ENCODE measurements around the gene RBM39. TPM values are rescaled to one million over a fixed set of nuclear protein-coding genes. Genes with fewer than 3 reads are reported as not detected.

The RBM39 gene
- polyA plus RNA-seq, 3 donors from 2014 or later: 120 to 203 (median 142) TPM

DNA sequence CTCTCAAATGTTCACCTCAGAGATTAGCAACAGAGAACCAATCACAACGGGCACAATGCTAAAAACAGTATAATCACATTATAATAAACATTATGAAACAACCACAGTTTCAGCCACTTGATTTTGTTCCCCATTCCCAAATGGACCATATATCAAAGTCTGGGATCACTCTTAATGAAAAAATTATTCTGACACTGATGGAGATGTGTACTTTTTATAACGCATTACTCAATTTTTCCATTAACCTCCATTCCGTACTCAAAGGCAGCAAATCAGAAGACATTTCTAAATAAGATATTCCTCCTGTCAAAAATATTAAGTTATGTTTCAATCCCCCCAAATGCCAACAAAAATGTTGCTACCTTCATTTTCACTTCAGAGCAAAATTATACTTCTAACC, 80.2 kb downstream of the RBM39 start:
- no peaks in the 10 kb centered on the region for H3K9me3 Mint-ChIP-seq
- no peak for DNase-seq
- peaks cover 6 to 74% of the 10 kb centered on the region in 2 donors for H3K4me1 Mint-ChIP-seq
- H3K36me3 Mint-ChIP-seq: no peaks in the 10 kb centered on the region
- H3K27me3 Mint-ChIP-seq (ENCODE audit: low read depth in 3 of 3): peaks cover 14 to 16% (median 15%) of the 10 kb centered on the region in 3 donors
- peak overlapping the region; percentile 99 to 100 (median 100) for H3K27ac Mint-ChIP-seq
- peak overlapping the region; percentile 89 to 99 (median 95) for H3K4me3 Mint-ChIP-seq

- Mint-ChIP-seq H3K9me3 (no peaks in the 10 kb centered on the region), H3K27me3 (ENCODE audit: low read depth in 3 of 3) (peaks cover 14 to 16% (median 15%) of the 10 kb centered on the region in 3 donors), H3K4me3 (peak overlapping the region; percentile 89 to 99 (median 95)), H3K36me3 (no peaks in the 10 kb centered on the region), H3K27ac (peak overlapping the region; percentile 99 to 100 (median 100)), H3K4me1 (peaks cover 6 to 81% of the 10 kb centered on the region in 2 donors)
- DNase-seq: peak in 2 of 3 donors; percentile 23 to 28
These were observed 81.0 kb downstream of the RBM39 start for GRCh38 chr20:35661053-35661452.

GRCh38 chr20:35660122-35660937, 81.7 kb downstream of the RBM39 start:
- Mint-ChIP-seq H3K27me3 (ENCODE audit: low read depth in 3 of 3) (peaks cover 14 to 16% (median 15%) of the 10 kb centered on the region in 3 donors), H3K9me3 (no peaks in the 10 kb centered on the region), H3K27ac (peak overlapping the region; percentile 99 to 100 (median 100)), H3K4me3 (peak overlapping the region; percentile 89 to 99 (median 95)), H3K4me1 (peaks cover 6 to 83% of the 10 kb centered on the region in 2 donors), H3K36me3 (no peaks in the 10 kb centered on the region)
- DNase-seq: no peak

DNA sequence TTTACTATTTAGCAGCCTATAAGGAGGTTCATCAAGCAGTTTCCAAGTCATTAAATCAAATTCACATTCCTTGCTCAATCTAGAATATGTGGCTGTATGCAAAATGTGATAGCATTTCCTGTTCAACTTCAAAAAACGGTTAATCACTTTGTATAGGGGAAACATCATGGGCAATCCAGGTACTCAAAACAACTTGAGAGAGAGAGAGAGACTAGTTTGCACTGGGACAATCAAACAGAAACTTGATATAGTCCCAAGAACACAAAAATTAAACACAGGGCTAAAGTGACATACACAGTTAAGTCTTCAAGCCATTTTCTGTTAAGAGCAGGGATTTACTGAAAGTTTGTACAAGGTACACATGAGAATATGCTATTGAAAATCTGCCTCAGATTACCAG, 84.8 kb downstream of the RBM39 start:
- Mint-ChIP-seq H3K4me1 (peaks cover 4 to 60% of the 10 kb centered on the region in 2 donors), H3K4me3 (peak overlapping the region; percentile 33 to 78 (median 45)), H3K27ac (peak overlapping the region; percentile 85 to 99 (median 86)), H3K9me3 (no peaks in the 10 kb centered on the region), H3K36me3 (no peaks in the 10 kb centered on the region), H3K27me3 (ENCODE audit: low read depth in 3 of 3) (no peaks in the 10 kb centered on the region)
- no peak for DNase-seq

GRCh38 chr20:35654415-35654814, 87.6 kb downstream of the RBM39 start:
- DNase-seq: no peak
- Mint-ChIP-seq H3K4me3 (no peak overlapping the region), H3K9me3 (no peaks in the 10 kb centered on the region), H3K4me1 (peaks cover 32 to 48% of the 10 kb centered on the region in 2 donors), H3K27me3 (ENCODE audit: low read depth in 3 of 3) (no peaks in the 10 kb centered on the region), H3K27ac (no peak overlapping the region), H3K36me3 (no peaks in the 10 kb centered on the region)

DNA sequence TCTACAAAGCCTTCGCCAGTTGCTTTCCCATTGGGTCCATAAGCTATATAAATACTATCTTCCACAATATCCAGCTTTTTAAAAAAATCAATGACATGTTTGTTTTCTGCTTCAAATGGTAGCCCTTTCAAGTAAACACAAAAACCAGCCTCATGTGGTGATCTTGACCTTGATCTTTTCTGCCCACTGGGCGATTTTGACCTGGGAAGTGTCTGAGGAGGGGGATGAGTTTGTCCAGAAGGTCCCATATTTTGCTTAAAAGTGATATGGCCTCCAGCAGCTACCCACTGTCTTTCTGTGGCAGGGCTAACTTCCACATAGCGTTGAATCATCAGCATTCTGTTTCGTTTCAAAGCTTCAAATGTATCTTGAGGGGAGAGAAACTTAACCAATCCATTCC, 88.2 kb downstream of the RBM39 start:
- no peak overlapping the region for H3K4me3 Mint-ChIP-seq
- no peaks in the 10 kb centered on the region for H3K9me3 Mint-ChIP-seq
- no peaks in the 10 kb centered on the region for H3K27me3 Mint-ChIP-seq (ENCODE audit: low read depth in 3 of 3)
- no peak for DNase-seq
- H3K4me1 Mint-ChIP-seq: peaks cover 38 to 46% of the 10 kb centered on the region in 2 donors
- H3K36me3 Mint-ChIP-seq: no peaks in the 10 kb centered on the region
- no peak overlapping the region for H3K27ac Mint-ChIP-seq

Other genes starting within 250 kb of the RBM39 start
- gene C20orf173, start 212.6 kb downstream of the RBM39 start, polyA plus RNA-seq: not detected
- gene ERGIC3, start 200.2 kb downstream of the RBM39 start, polyA plus RNA-seq: 100 to 1,000 TPM; 102 to 169 (median 138) TPM
- under 1 TPM in 2 of 3 donors, not detected in 1; 0.56 to 0.89 TPM for gene SPAG4, start 126.4 kb downstream of the RBM39 start, polyA plus RNA-seq
- 100 to 1,000 TPM; 445 to 490 (median 454) TPM for gene CPNE1, start 77.4 kb downstream of the RBM39 start, polyA plus RNA-seq
- 10 to 100 TPM; 14.7 to 32.9 (median 18.7) TPM for gene RBM12, start 77.4 kb downstream of the RBM39 start, polyA plus RNA-seq
- gene NFS1, start 42.9 kb downstream of the RBM39 start, polyA plus RNA-seq: 10 to 100 TPM in 2 of 3 donors, 1 to 10 TPM in 1; 8.1 to 21.3 (median 20.0) TPM
- 100 to 1,000 TPM; 298 to 612 (median 340) TPM for gene ROMO1, start 42.9 kb downstream of the RBM39 start, polyA plus RNA-seq
- gene PHF20, start 29.8 kb upstream of the RBM39 start, polyA plus RNA-seq: 100 to 1,000 TPM in 2 of 3 donors, 10 to 100 TPM in 1; 92.6 to 140 (median 112) TPM
- 100 to 1,000 TPM; 177 to 270 (median 215) TPM for gene SCAND1, start 212.2 kb upstream of the RBM39 start, polyA plus RNA-seq
- gene CNBD2, start 226.3 kb upstream of the RBM39 start, polyA plus RNA-seq: 10 to 100 TPM in 1 of 3 donors, 1 to 10 TPM in 2; 8.2 to 13.7 (median 8.4) TPM

Measured in immature natural killer cell (primary cell).